Measurements from ENCODE around the gene TNFRSF11A. TPM values are rescaled to one million over a fixed set of nuclear protein-coding genes. Genes with fewer than 3 reads are reported as not detected.

Gene TNFRSF11A
- total and polyA plus RNA-seq, 5 donors from 2014 or later, result 0.93 to 3.6 (median 2.1) TPM

GRCh38 chr18:62326646-62327348 is 1.7 kb downstream of the TNFRSF11A start:
- no peaks in the 10 kb centered on the region for H3K36me3 ChIP-seq (ENCODE audit: control insufficient read depth, insufficient read depth, low read length)
- H3K4me1 ChIP-seq (ENCODE audit: control insufficient read depth, insufficient read depth, low read length, poor library complexity, severe bottlenecking), result peaks cover 27% of the 10 kb centered on the region
- Mint-ChIP-seq H3K9me3 (peaks cover 0 to 4% (median 0%) of the 10 kb centered on the region in 7 donors), H3K36me3 (no peaks in the 10 kb centered on the region), H3K27me3 (peaks cover 56% of the 10 kb centered on the region), H3K4me3 (peak overlapping the region; percentile 59 to 91 (median 87)), H3K27ac (peak overlapping the region in 1 of 3 donors; percentile 30), H3K4me1 (peaks cover 13 to 49% (median 34%) of the 10 kb centered on the region in 4 donors)
- ATAC-seq (ENCODE audit: low read depth in 2 of 2) (no peak), DNase-seq (no peak)
- no peaks in the 10 kb centered on the region for H3K9me3 ChIP-seq (ENCODE audit: control insufficient read depth in 2 of 2, low read length in 2 of 2)
- no peak overlapping the region for H3K27ac ChIP-seq (ENCODE audit: insufficient read depth, low read length, poor library complexity, severe bottlenecking)
- H3K4me3 ChIP-seq (ENCODE audit: low read depth, low read length), result peak overlapping the region; percentile 69
- H3K27me3 ChIP-seq (ENCODE audit: control insufficient read depth, insufficient read depth, low read length), result peaks cover 42% of the 10 kb centered on the region

GRCh38 chr18:62327977-62328376 is 2.9 kb downstream of the TNFRSF11A start:
- peaks cover 33% of the 10 kb centered on the region for H3K27me3 ChIP-seq (ENCODE audit: control insufficient read depth, insufficient read depth, low read length)
- Mint-ChIP-seq H3K27ac (no peak overlapping the region), H3K4me1 (peaks cover 13 to 53% (median 34%) of the 10 kb centered on the region in 4 donors), H3K36me3 (no peaks in the 10 kb centered on the region), H3K9me3 (peaks cover 0 to 4% (median 0%) of the 10 kb centered on the region in 7 donors), H3K27me3 (peaks cover 49% of the 10 kb centered on the region), H3K4me3 (peak overlapping the region in 2 of 4 donors; percentile 59 to 81)
- H3K4me1 ChIP-seq (ENCODE audit: control insufficient read depth, insufficient read depth, low read length, poor library complexity, severe bottlenecking), result peaks cover 27% of the 10 kb centered on the region
- no peak overlapping the region for H3K4me3 ChIP-seq (ENCODE audit: low read depth, low read length)
- ATAC-seq (ENCODE audit: low read depth in 2 of 2) (no peak), DNase-seq (no peak)
- H3K27ac ChIP-seq (ENCODE audit: insufficient read depth, low read length, poor library complexity, severe bottlenecking), result no peak overlapping the region
- H3K9me3 ChIP-seq (ENCODE audit: control insufficient read depth in 2 of 2, low read length in 2 of 2), result no peaks in the 10 kb centered on the region
- H3K36me3 ChIP-seq (ENCODE audit: control insufficient read depth, insufficient read depth, low read length), result no peaks in the 10 kb centered on the region

GRCh38 chr18:62328586-62329525 is 3.7 kb downstream of the TNFRSF11A start:
- Mint-ChIP-seq H3K4me1 (peaks cover 13 to 53% (median 34%) of the 10 kb centered on the region in 4 donors), H3K27me3 (peaks cover 43% of the 10 kb centered on the region)
- no peak for ATAC-seq (ENCODE audit: low read depth in 2 of 2)

DNA sequence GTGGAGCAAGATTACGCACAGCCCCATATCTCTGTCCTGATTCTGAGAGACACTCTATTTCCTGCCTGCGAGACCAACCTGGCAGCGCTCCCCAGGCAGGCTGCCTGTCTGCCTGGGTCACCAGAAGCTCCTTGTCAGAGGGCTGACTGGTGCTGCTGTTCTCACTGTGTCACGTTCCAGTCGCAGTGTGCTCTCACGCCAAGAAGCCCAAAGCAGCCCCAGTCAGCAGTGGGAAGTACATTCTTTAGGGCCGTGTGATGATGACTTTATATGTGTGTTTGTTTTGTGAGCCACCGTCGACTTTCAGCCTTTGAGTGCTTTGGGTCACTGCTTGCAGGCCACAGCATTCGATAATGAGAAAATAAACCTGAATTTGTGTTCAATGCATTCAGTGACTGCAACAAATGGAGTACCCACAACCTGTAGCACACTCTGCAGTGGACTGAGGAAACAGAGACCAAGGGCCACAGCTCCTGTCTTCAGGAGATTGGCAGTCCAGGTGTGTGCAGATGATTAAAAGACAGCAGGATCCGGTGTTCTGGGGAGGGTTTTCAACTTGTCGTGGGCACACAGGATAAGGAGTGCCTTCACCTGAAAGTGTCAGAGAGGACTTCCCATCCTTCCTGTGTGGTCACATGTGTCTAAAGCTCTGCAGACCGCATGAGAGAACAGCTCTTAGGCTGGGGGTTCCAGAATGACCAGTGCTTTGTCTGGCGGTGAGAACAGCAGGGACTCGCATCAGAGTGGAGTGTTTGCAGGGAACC is 4.8 kb downstream of the TNFRSF11A start:
- H3K9me3 ChIP-seq (ENCODE audit: control insufficient read depth in 2 of 2, low read length in 2 of 2), result no peaks in the 10 kb centered on the region
- DNase-seq (peak in 2 of 3 donors; percentile 34 to 89), ATAC-seq (ENCODE audit: low read depth in 2 of 2) (peak; percentile 70 to 74)
- no peaks in the 10 kb centered on the region for H3K36me3 ChIP-seq (ENCODE audit: control insufficient read depth, insufficient read depth, low read length)
- Mint-ChIP-seq H3K9me3 (peaks cover 0 to 1% (median 0%) of the 10 kb centered on the region in 7 donors), H3K4me3 (peak overlapping the region; percentile 32 to 82 (median 55)), H3K27me3 (peaks cover 40% of the 10 kb centered on the region), H3K27ac (peak overlapping the region; percentile 38 to 72 (median 56)), H3K36me3 (no peaks in the 10 kb centered on the region), H3K4me1 (peaks cover 13 to 45% (median 28%) of the 10 kb centered on the region in 4 donors)
- peak overlapping the region; percentile 42 for H3K4me3 ChIP-seq (ENCODE audit: low read depth, low read length)
- H3K27me3 ChIP-seq (ENCODE audit: control insufficient read depth, insufficient read depth, low read length), result peaks cover 24% of the 10 kb centered on the region
- H3K4me1 ChIP-seq (ENCODE audit: control insufficient read depth, insufficient read depth, low read length, poor library complexity, severe bottlenecking), result peaks cover 24% of the 10 kb centered on the region
- H3K27ac ChIP-seq (ENCODE audit: insufficient read depth, low read length, poor library complexity, severe bottlenecking), result no peak overlapping the region

More at GRCh38 chr18:62328586-62329525, 3.7 kb downstream of the TNFRSF11A start:
- Mint-ChIP-seq H3K4me3 (peak overlapping the region in 3 of 4 donors; percentile 51 to 82 (median 59)), H3K36me3 (no peaks in the 10 kb centered on the region), H3K27ac (peak overlapping the region in 2 of 3 donors; percentile 56 to 72), H3K9me3 (peaks cover 0 to 3% (median 0%) of the 10 kb centered on the region in 7 donors)
- Histone ChIP-seq H3K4me1 (ENCODE audit: control insufficient read depth, insufficient read depth, low read length, poor library complexity, severe bottlenecking) (peaks cover 27% of the 10 kb centered on the region), H3K36me3 (ENCODE audit: control insufficient read depth, insufficient read depth, low read length) (no peaks in the 10 kb centered on the region), H3K27ac (ENCODE audit: insufficient read depth, low read length, poor library complexity, severe bottlenecking) (no peak overlapping the region), H3K9me3 (ENCODE audit: control insufficient read depth in 2 of 2, low read length in 2 of 2) (no peaks in the 10 kb centered on the region), H3K4me3 (ENCODE audit: low read depth, low read length) (peak overlapping the region; percentile 42), H3K27me3 (ENCODE audit: control insufficient read depth, insufficient read depth, low read length) (peaks cover 28% of the 10 kb centered on the region)
- peak in 1 of 3 donors; percentile 15 for DNase-seq

- Mint-ChIP-seq H3K36me3 (no peaks in the 10 kb centered on the region), H3K9me3 (peaks cover 0 to 1% (median 0%) of the 10 kb centered on the region in 7 donors), H3K4me3 (peak overlapping the region in 1 of 4 donors; percentile 82), H3K27ac (peak overlapping the region; percentile 21 to 38 (median 38)), H3K27me3 (peaks cover 39% of the 10 kb centered on the region), H3K4me1 (peaks cover 13 to 45% (median 28%) of the 10 kb centered on the region in 4 donors)
- Histone ChIP-seq H3K4me3 (ENCODE audit: low read depth, low read length) (no peak overlapping the region), H3K27me3 (ENCODE audit: control insufficient read depth, insufficient read depth, low read length) (peaks cover 24% of the 10 kb centered on the region), H3K36me3 (ENCODE audit: control insufficient read depth, insufficient read depth, low read length) (no peaks in the 10 kb centered on the region), H3K9me3 (ENCODE audit: control insufficient read depth in 2 of 2, low read length in 2 of 2) (no peaks in the 10 kb centered on the region), H3K27ac (ENCODE audit: insufficient read depth, low read length, poor library complexity, severe bottlenecking) (no peak overlapping the region), H3K4me1 (ENCODE audit: control insufficient read depth, insufficient read depth, low read length, poor library complexity, severe bottlenecking) (peaks cover 19% of the 10 kb centered on the region)
- ATAC-seq (ENCODE audit: low read depth in 2 of 2), result no peak
- no peak for DNase-seq
These were observed 5.5 kb downstream of the TNFRSF11A start for GRCh38 chr18:62330650-62331049.

GRCh38 chr18:62331581-62332356 is 6.7 kb downstream of the TNFRSF11A start:
- peak overlapping the region in 1 of 4 donors; percentile 24 for H3K4me3 Mint-ChIP-seq
- peaks cover 13 to 36% (median 21%) of the 10 kb centered on the region in 4 donors for H3K4me1 Mint-ChIP-seq
- H3K27ac Mint-ChIP-seq, result no peak overlapping the region
- Histone ChIP-seq H3K4me3 (ENCODE audit: low read depth, low read length) (no peak overlapping the region), H3K9me3 (ENCODE audit: control insufficient read depth in 2 of 2, low read length in 2 of 2) (no peaks in the 10 kb centered on the region), H3K27me3 (ENCODE audit: control insufficient read depth, insufficient read depth, low read length) (peaks cover 15% of the 10 kb centered on the region), H3K36me3 (ENCODE audit: control insufficient read depth, insufficient read depth, low read length) (no peaks in the 10 kb centered on the region), H3K4me1 (ENCODE audit: control insufficient read depth, insufficient read depth, low read length, poor library complexity, severe bottlenecking) (peaks cover 8% of the 10 kb centered on the region), H3K27ac (ENCODE audit: insufficient read depth, low read length, poor library complexity, severe bottlenecking) (no peak overlapping the region)
- no peak for ATAC-seq (ENCODE audit: low read depth in 2 of 2)
- no peaks in the 10 kb centered on the region for H3K36me3 Mint-ChIP-seq
- peak in 1 of 3 donors; percentile 12 for DNase-seq
- peaks cover 28% of the 10 kb centered on the region for H3K27me3 Mint-ChIP-seq
- no peaks in the 10 kb centered on the region for H3K9me3 Mint-ChIP-seq

All from CD4-positive, CD25-positive, alpha-beta regulatory T cell (primary cell).